Measurements from ENCODE around the gene CEL.

DNA sequence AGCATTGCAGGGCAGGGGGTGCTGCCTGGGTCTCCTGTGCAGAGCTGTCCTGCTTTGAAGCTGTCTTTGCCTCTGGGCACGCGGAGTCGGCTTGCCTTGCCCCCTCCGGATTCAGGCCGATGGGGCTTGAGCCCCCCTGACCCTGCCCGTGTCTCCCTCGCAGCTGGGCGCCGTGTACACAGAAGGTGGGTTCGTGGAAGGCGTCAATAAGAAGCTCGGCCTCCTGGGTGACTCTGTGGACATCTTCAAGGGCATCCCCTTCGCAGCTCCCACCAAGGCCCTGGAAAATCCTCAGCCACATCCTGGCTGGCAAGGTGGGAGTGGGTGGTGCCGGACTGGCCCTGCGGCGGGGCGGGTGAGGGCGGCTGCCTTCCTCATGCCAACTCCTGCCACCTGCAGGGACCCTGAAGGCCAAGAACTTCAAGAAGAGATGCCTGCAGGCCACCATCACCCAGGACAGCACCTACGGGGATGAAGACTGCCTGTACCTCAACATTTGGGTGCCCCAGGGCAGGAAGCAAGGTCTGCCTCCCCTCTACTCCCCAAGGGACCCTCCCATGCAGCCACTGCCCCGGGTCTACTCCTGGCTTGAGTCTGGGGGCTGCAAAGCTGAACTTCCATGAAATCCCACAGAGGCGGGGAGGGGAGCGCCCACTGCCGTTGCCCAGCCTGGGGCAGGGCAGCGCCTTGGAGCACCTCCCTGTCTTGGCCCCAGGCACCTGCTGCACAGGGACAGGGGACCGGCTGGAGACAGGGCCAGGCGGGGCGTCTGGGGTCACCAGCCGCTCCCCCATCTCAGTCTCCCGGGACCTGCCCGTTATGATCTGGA, 2.7 kb downstream of the CEL start:
- TF ChIP-seq, protein P1, sequence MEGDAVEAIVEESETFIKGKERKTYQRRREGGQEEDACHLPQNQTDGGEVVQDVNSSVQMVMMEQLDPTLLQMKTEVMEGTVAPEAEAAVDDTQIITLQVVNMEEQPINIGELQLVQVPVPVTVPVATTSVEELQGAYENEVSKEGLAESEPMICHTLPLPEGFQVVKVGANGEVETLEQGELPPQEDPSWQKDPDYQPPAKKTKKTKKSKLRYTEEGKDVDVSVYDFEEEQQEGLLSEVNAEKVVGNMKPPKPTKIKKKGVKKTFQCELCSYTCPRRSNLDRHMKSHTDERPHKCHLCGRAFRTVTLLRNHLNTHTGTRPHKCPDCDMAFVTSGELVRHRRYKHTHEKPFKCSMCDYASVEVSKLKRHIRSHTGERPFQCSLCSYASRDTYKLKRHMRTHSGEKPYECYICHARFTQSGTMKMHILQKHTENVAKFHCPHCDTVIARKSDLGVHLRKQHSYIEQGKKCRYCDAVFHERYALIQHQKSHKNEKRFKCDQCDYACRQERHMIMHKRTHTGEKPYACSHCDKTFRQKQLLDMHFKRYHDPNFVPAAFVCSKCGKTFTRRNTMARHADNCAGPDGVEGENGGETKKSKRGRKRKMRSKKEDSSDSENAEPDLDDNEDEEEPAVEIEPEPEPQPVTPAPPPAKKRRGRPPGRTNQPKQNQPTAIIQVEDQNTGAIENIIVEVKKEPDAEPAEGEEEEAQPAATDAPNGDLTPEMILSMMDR (IDR thresholded peaks at IDR 0.05; ENCODE audit: low read depth, low read length) = no peak
- TF ChIP-seq EZH2phosphoT487 (IDR thresholded peaks at IDR 0.05; ENCODE audit: low read depth) = no peak
